Astrocyte (in vitro differentiated cells and primary cell): ENCODE measurements around the gene TUT7.

Source experiments
- CTCF ChIP-seq: IDR thresholded peaks from 2 replicates; pipeline ENCODE4 v1.5.1; 2011; ENCODE audit warnings: low read depth, mild to moderate bottlenecking, inconsistent platforms, low read length, moderate library complexity; ENCODE audit not compliant: insufficient read depth
- EZH2 ChIP-seq: IDR thresholded peaks from 2 replicates; pipeline ENCODE4 v1.6.1; 2012; ENCODE audit warnings: mild to moderate bottlenecking, low read length, inconsistent platforms; ENCODE audit not compliant: insufficient read depth

GRCh38 chr9:86396412-86396811 lies 42.2 kb upstream of the TUT7 start:
- TF ChIP-seq CTCF (no peak), EZH2 (no peak)
